Measurements from ENCODE around the gene PIK3CA. TPM values are rescaled to one million over a fixed set of nuclear protein-coding genes. Genes with fewer than 3 reads are reported as not detected.

PIK3CA gene
- polyA plus RNA-seq, 6 donors from 2014 or later, result 14.8 to 30.1 (median 22.9) TPM

DNA sequence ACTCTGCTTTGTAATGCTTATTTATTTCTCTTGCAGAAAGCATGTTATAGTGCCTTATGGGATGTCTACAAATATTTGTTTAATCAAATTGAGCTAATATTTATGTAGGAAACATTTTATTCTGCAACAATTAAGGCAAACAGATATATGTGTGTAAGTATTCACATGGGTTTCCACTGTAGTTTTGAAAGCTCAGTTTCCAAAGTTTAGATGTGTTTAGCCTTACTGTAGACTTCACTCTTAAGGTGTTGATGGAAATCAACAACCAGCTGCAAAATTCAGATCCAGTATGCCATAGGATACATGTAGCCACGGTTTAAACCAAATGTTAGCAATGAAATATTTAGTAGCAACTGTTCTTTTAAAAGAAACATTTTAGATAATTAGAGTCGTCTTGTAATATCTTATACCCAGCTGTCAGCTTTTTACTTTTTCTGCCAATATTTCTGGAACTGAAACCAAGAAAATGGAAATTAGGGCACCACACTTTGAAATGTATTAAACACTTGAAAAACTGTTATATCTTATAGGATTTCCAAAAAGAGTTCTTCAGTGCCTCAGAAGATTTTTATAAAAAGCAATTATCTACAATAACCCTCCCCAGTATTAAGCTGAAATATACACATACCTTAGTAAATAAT, 18.5 kb downstream of the PIK3CA start:
- ATAC-seq (ENCODE audit: low read depth in 2 of 2) (peak in 1 of 2 donors; percentile 35), DNase-seq (no peak)
- Mint-ChIP-seq H3K9me3 (peaks cover 0 to 13% (median 3%) of the 10 kb centered on the region in 7 donors), H3K27me3 (no peaks in the 10 kb centered on the region), H3K4me1 (peaks cover 60 to 81% (median 70%) of the 10 kb centered on the region in 3 donors), H3K36me3 (peaks cover 10 to 16% of the 10 kb centered on the region in 2 donors), H3K4me3 (peak overlapping the region in 7 of 8 donors; percentile 23 to 67 (median 44)), H3K27ac (peak overlapping the region in 4 of 6 donors; percentile 44 to 78 (median 69))

DNA sequence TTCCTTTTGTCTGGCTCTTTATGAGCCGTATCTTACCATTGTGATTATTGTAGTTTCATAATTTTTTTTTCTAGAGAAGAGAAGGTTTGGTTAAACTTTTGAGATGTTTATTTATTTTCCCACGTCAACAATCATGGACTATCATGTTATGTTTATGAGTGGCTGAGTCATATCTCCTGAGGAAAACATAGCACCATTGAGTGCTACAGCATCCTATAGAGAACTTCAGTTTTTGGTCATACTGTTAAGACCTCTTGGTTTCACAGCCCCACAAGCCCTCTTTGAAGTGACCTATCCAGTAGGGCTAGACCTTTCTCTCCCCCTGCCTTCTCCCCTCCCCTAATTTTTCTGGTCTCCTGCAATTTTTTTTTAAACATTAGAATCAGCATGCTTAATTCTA, 20.8 kb downstream of the PIK3CA start:
- Mint-ChIP-seq H3K4me3 (peak overlapping the region in 1 of 8 donors; percentile 15), H3K9me3 (peaks cover 0 to 13% (median 3%) of the 10 kb centered on the region in 7 donors), H3K36me3 (peaks cover 11 to 16% of the 10 kb centered on the region in 2 donors), H3K4me1 (peaks cover 58 to 74% (median 62%) of the 10 kb centered on the region in 3 donors), H3K27ac (no peak overlapping the region), H3K27me3 (no peaks in the 10 kb centered on the region)
- ATAC-seq (ENCODE audit: low read depth in 2 of 2) (no peak), DNase-seq (no peak)

DNA sequence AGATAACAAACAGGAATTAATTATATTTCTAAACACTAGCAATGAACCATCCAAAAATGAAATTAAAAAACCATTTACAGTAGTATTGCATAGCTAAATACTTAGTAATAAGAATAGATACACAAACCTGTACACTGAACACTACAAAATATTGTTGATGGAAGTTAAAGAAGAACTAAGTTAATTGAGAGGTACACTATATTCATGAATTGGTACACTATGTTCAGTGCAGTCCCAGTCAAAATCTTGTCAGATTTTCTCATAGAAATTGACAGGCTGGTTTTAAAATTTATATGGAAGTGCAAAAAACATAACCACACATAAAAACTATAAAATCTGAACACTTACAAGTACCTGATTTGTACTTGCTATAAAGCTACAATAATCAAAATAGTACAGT, 24.4 kb downstream of the PIK3CA start:
- Mint-ChIP-seq H3K9me3 (peaks cover 0 to 13% (median 3%) of the 10 kb centered on the region in 7 donors), H3K27ac (peak overlapping the region in 1 of 6 donors; percentile 57), H3K4me1 (peaks cover 53 to 71% (median 55%) of the 10 kb centered on the region in 3 donors), H3K4me3 (no peak overlapping the region), H3K27me3 (no peaks in the 10 kb centered on the region), H3K36me3 (peaks cover 11 to 16% of the 10 kb centered on the region in 2 donors)
- no peak for DNase-seq
- ATAC-seq (ENCODE audit: low read depth in 2 of 2), result no peak

DNA sequence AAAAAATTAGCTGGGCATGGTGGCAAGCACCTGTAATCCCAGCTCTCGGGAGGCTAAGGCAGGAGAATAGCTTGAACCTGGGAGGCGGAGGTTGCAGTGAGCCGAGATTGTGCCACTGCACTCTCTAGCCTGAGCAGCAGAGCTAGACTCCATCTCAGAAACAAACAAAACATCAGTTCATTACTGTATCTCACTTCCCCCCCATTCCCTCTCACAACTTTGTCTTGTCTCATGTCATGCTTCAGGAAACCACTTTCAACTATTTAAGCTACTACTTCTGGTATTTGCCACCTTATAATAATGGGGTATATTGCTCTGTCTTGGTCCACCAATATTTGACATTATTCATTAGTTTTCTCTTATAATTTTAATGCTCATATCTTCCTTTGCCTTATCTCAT, 26.2 kb downstream of the PIK3CA start:
- H3K4me1 Mint-ChIP-seq, result peaks cover 42 to 53% (median 51%) of the 10 kb centered on the region in 3 donors
- H3K4me3 Mint-ChIP-seq, result peak overlapping the region in 6 of 8 donors; percentile 9 to 54 (median 24)
- H3K36me3 Mint-ChIP-seq, result peaks cover 11 to 16% of the 10 kb centered on the region in 2 donors
- DNase-seq (no peak), ATAC-seq (ENCODE audit: low read depth in 2 of 2) (peak; percentile 75)
- no peaks in the 10 kb centered on the region for H3K27me3 Mint-ChIP-seq
- peaks cover 0 to 13% (median 1%) of the 10 kb centered on the region in 7 donors for H3K9me3 Mint-ChIP-seq
- H3K27ac Mint-ChIP-seq, result peak overlapping the region in 3 of 6 donors; percentile 65 to 94 (median 84)

DNA sequence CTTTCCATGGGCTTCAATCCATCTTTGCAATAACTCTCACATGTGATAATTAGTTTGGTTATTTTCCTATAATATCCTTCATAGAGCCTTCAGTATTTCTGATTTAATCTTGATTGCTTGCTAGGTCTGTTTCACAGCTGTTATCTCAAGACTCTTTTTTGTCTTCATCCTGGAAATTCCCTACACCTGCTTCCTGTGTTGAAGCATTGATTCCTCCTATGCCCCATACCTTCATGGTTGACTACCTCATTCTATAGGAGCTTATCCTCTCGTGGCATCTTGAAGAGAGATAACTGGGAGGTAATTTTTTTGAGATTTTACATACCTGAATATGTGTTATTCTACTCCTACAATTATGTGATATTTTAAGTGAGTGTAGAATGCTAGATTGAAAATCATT, 26.7 kb downstream of the PIK3CA start:
- peaks cover 11 to 16% of the 10 kb centered on the region in 2 donors for H3K36me3 Mint-ChIP-seq
- peak overlapping the region in 2 of 6 donors; percentile 3 to 40 for H3K27ac Mint-ChIP-seq
- H3K4me1 Mint-ChIP-seq, result peaks cover 40 to 47% (median 47%) of the 10 kb centered on the region in 3 donors
- DNase-seq (no peak), ATAC-seq (ENCODE audit: low read depth in 2 of 2) (peak; percentile 74 to 75)
- H3K27me3 Mint-ChIP-seq, result no peaks in the 10 kb centered on the region
- H3K4me3 Mint-ChIP-seq, result peak overlapping the region in 5 of 8 donors; percentile 11 to 54 (median 23)
- peaks cover 0 to 13% (median 1%) of the 10 kb centered on the region in 7 donors for H3K9me3 Mint-ChIP-seq

DNA sequence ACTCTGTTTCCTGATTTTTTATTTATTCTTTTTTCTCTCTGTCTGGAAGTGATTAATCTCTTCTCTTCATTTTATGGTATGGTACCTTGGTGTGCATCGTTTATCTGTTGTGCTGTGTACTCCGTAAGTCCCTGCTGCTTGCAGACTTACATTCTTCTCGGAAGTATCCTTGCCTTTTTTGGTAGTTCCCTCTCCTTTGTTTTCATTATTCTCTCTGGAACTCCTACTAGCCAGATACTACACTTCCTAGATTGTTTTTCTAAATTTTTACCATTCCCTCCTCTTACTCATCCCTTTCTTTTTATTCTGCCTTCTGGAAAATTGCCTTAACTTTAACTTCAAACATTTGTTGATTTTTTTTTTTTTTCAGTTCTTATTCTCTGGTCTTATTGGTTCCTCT, 27.2 kb downstream of the PIK3CA start:
- H3K4me3 Mint-ChIP-seq, result peak overlapping the region in 5 of 8 donors; percentile 17 to 55 (median 25)
- peak overlapping the region in 1 of 6 donors; percentile 7 for H3K27ac Mint-ChIP-seq
- no peak for DNase-seq
- H3K27me3 Mint-ChIP-seq, result no peaks in the 10 kb centered on the region
- peaks cover 11 to 13% of the 10 kb centered on the region in 2 donors for H3K36me3 Mint-ChIP-seq
- H3K4me1 Mint-ChIP-seq, result peaks cover 38 to 45% (median 44%) of the 10 kb centered on the region in 3 donors
- H3K9me3 Mint-ChIP-seq, result peaks cover 0 to 13% (median 1%) of the 10 kb centered on the region in 7 donors
- ATAC-seq (ENCODE audit: low read depth in 2 of 2), result no peak

DNA sequence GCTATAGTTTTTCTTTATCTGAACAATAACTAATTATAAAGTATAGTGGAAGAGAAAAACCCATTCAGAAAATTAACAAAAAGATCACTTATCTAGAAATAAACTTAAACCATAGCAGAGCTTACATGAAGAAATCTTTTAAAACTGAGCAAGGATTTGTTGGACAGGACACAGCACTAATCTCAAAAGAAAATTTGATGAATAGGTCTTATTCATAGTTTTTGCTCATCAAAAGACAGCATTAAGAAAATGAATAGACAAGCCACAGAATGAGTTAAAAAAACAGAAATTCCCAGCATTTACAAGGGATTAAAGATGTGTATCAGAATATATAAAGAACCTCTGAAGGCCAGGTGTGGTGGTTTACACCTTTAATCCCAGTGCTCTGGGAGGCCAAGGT, 29.5 kb downstream of the PIK3CA start:
- H3K4me1 Mint-ChIP-seq, result peaks cover 31 to 41% (median 34%) of the 10 kb centered on the region in 3 donors
- ATAC-seq (ENCODE audit: low read depth in 2 of 2) (no peak), DNase-seq (no peak)
- no peak overlapping the region for H3K4me3 Mint-ChIP-seq
- H3K27me3 Mint-ChIP-seq, result no peaks in the 10 kb centered on the region
- H3K36me3 Mint-ChIP-seq, result no peaks in the 10 kb centered on the region
- no peaks in the 10 kb centered on the region for H3K9me3 Mint-ChIP-seq
- H3K27ac Mint-ChIP-seq, result peak overlapping the region in 1 of 6 donors; percentile 10

DNA sequence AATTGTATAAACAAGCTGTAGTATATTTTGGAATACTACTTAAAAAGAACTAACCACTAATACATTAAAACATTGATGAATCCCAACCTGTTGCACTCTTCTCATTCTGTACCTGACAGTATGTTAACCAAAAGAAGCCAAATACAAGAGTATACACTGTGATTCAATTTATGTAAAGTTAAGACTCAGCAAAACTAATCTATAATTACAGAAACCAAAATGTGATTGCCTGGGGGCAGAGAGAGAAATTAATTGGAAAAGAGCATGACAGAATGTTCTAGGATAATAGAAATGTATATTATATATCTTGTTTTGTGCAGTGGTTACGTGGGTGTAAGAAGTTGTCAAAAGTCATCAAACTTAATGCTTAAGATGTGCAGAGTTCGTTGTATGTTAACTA, 31.1 kb downstream of the PIK3CA start:
- no peak for ATAC-seq (ENCODE audit: low read depth in 2 of 2)
- H3K27ac Mint-ChIP-seq, result no peak overlapping the region

DNA sequence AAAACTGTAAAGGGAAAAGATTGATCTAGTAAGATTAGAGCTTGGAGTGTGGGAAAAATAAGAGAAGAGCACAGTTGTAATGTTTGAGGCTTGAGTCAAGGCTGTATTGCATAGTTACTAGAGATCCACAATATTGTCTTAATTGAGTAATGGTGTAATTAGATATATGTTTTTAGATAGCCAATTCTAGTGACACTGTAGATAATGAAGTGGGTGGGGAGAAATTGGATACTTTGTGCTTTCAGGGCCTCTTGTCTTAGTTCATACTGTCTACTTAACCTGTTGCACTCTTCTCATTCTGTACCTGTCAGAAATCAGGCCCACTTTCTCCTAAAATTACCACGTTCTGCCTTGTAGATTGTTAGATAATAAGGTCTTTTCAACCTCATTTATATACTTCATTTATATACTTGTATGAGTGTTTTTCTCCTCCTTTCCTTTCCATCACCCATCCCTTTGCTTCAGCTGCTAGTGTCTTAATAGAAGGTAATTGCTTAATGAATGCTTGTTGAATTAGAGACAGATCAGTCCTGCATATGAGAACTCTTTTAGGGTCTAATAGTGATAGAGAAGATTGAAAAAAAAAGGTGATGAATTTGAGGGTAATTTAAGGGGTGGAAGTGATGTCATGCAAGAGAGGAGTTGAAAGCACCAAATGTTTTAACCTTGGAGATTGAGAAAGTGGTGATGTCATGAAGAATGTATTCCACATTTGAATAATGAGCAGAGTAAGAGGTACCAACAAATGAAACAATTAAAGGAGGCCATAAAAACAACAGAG, 32.0 kb downstream of the PIK3CA start:
- H3K9me3 Mint-ChIP-seq, result no peaks in the 10 kb centered on the region
- no peaks in the 10 kb centered on the region for H3K27me3 Mint-ChIP-seq
- DNase-seq, result no peak
- H3K4me3 Mint-ChIP-seq, result no peak overlapping the region
- no peak overlapping the region for H3K27ac Mint-ChIP-seq
- no peaks in the 10 kb centered on the region for H3K36me3 Mint-ChIP-seq
- peak; percentile 62 to 66 for ATAC-seq (ENCODE audit: low read depth in 2 of 2)
- H3K4me1 Mint-ChIP-seq, result peaks cover 30 to 41% (median 38%) of the 10 kb centered on the region in 3 donors

More for the DNA sequence above, 31.1 kb downstream of the PIK3CA start:
- Mint-ChIP-seq H3K27me3 (no peaks in the 10 kb centered on the region), H3K4me3 (no peak overlapping the region), H3K4me1 (peaks cover 34 to 41% (median 38%) of the 10 kb centered on the region in 3 donors), H3K9me3 (no peaks in the 10 kb centered on the region), H3K36me3 (no peaks in the 10 kb centered on the region)
- DNase-seq, result no peak

DNA sequence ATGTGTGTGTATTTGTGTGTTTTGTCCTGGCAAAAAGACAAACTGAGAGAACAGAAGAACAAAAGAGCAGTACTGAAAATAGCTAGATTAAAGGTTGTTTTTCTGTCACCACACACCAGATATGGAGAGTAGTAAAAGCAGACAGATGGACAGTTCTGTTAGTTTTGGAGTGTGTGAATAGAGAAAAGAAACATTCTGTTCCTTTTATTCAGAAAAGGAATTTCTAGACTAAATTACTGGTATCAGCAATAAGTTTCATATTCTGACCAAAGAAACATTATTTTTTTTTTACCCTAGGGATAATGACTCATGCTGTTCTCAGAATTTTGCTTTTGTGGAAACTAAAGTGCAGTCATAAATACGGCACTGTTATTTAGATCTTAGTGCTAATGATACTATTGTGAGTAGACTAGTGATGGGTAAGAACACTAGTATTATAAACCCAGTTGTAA, 32.9 kb downstream of the PIK3CA start:
- H3K4me3 Mint-ChIP-seq, result no peak overlapping the region
- H3K27ac Mint-ChIP-seq, result peak overlapping the region in 1 of 6 donors; percentile 2
- H3K36me3 Mint-ChIP-seq, result no peaks in the 10 kb centered on the region
- DNase-seq (no peak), ATAC-seq (ENCODE audit: low read depth in 2 of 2) (no peak)
- H3K4me1 Mint-ChIP-seq, result peaks cover 27 to 41% (median 40%) of the 10 kb centered on the region in 3 donors
- no peaks in the 10 kb centered on the region for H3K9me3 Mint-ChIP-seq
- no peaks in the 10 kb centered on the region for H3K27me3 Mint-ChIP-seq

DNA sequence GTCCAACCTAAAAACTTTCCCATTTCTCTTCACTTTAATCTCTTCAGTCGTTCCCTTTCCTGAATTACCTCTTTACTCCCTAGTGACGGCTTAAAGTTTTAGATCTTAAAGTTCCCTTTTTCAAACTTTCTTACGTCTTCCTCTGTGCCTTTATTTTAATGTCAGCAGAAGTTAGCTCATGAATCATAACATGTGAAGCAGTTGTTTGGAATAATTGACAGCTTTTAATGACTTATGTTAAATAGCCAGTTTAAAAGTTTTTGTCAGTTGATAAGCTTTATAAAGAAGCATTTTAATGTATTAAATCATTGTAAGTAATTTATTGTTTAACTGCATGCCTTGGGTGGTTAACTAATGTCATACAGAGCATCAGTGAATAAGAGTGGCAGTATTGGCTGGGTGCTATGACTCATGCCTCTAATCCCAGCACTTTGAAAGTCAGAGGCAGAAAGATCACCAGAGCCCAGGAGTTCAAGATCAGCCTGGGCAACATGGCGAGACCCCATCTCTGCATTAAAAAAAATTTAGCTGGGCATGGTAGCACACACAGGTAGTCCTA, 33.9 kb downstream of the PIK3CA start:
- no peaks in the 10 kb centered on the region for H3K9me3 Mint-ChIP-seq
- no peaks in the 10 kb centered on the region for H3K36me3 Mint-ChIP-seq
- DNase-seq (no peak), ATAC-seq (ENCODE audit: low read depth in 2 of 2) (peak; percentile 58 to 63)
- peaks cover 30 to 42% (median 42%) of the 10 kb centered on the region in 3 donors for H3K4me1 Mint-ChIP-seq
- H3K27ac Mint-ChIP-seq, result peak overlapping the region; percentile 9 to 44 (median 16)
- H3K27me3 Mint-ChIP-seq, result no peaks in the 10 kb centered on the region
- H3K4me3 Mint-ChIP-seq, result peak overlapping the region in 3 of 8 donors; percentile 3 to 21 (median 4)

DNA sequence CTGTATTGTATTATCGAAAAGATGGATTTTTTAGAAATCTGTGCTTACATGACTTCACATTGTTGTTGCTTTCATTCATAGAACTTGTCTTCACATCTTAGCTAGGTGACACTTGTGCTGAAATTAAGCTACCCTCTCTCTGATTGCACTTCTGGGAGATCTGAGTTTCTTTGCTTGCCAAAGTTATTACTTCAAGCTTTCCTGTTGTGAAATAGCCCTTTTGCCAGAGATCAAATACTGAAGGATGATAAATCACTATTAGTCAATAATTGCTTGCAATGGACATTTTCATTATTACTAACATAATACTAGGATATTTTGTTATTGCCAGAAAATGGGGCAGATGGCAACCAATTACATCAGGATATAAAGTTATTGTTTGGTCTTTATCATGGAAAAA, 34.7 kb downstream of the PIK3CA start:
- no peak for ATAC-seq (ENCODE audit: low read depth in 2 of 2)
- Mint-ChIP-seq H3K36me3 (no peaks in the 10 kb centered on the region), H3K9me3 (no peaks in the 10 kb centered on the region), H3K27me3 (no peaks in the 10 kb centered on the region), H3K27ac (peak overlapping the region in 1 of 6 donors; percentile 85), H3K4me3 (no peak overlapping the region), H3K4me1 (peaks cover 31 to 45% (median 38%) of the 10 kb centered on the region in 3 donors)
- DNase-seq, result no peak

DNA sequence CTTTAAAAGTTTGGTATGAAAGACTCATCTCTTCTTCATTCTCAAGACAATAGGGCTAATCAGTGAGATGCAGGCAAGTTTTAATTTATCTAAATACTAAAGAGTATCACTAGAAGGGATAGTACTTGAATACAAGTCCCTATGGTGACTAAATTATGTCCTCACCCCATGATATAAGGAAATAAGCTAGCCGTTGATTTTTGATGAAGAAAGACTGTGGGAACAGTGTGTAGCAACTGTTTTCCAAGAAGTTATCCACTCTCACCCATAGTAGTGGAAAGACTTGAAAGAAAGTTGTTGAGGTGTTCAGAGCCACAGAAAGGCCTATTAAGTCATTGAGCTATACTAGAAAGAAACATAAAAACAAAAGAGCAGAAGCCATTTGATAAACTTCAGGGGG, 36.7 kb downstream of the PIK3CA start:
- Mint-ChIP-seq H3K36me3 (no peaks in the 10 kb centered on the region), H3K4me3 (no peak overlapping the region), H3K27ac (peak overlapping the region in 1 of 6 donors; percentile 54), H3K4me1 (peaks cover 30 to 49% (median 40%) of the 10 kb centered on the region in 3 donors), H3K27me3 (no peaks in the 10 kb centered on the region), H3K9me3 (no peaks in the 10 kb centered on the region)
- DNase-seq (no peak), ATAC-seq (ENCODE audit: low read depth in 2 of 2) (no peak)
